Fibroblast of lung (primary cell): ENCODE results near the gene SLC38A7.

ENCODE experiments used
- EZH2 ChIP-seq: IDR thresholded peaks from 2 replicates; pipeline ENCODE4 v1.5.1; 2012; ENCODE audit warnings: low read length, control low read depth, mild to moderate bottlenecking; ENCODE audit errors: missing control alignments
- TF ChIP-seq, protein P1 (sequence below), 2 donors: IDR thresholded peaks in 1 of 2; conservative IDR thresholded peaks in 1 of 2; 1 replicate in 1 of 2; 2 replicates in 1 of 2; pipeline ENCODE4 v1.5.1; 2011 to 2012; ENCODE audit warnings: low read length in 2 of 2, control low read depth in 1 of 2, inconsistent platforms in 1 of 2, low read depth in 1 of 2, mild to moderate bottlenecking in 1 of 2

DNA sequence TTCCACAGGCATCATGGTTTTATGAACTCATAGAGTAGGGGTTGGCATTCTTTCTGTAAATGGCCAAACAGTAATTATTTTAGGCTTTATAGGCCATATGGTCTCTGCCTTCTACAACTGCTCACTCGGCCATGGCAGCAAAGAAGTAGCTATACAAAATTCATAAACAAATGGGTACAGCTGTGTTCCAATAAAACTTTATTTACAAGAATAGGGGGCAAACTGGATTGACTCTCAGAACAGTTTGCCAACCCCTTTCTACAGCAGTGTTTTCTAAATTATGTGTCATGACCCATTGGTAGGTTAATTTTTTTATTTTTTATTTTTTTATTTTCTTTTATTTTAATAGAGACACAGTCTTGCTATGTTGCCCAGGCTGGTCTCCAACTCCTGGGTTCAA lies 29.2 kb upstream of the SLC38A7 start:
- TF ChIP-seq, protein P1, sequence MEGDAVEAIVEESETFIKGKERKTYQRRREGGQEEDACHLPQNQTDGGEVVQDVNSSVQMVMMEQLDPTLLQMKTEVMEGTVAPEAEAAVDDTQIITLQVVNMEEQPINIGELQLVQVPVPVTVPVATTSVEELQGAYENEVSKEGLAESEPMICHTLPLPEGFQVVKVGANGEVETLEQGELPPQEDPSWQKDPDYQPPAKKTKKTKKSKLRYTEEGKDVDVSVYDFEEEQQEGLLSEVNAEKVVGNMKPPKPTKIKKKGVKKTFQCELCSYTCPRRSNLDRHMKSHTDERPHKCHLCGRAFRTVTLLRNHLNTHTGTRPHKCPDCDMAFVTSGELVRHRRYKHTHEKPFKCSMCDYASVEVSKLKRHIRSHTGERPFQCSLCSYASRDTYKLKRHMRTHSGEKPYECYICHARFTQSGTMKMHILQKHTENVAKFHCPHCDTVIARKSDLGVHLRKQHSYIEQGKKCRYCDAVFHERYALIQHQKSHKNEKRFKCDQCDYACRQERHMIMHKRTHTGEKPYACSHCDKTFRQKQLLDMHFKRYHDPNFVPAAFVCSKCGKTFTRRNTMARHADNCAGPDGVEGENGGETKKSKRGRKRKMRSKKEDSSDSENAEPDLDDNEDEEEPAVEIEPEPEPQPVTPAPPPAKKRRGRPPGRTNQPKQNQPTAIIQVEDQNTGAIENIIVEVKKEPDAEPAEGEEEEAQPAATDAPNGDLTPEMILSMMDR (conservative IDR thresholded peaks at IDR 0.05 in 1 of 2, IDR thresholded peaks at IDR 0.05 in 1 of 2; ENCODE audit: low read depth in 1 of 2, low read length in 2 of 2): no peak
- no peak for TF ChIP-seq EZH2
